ENCODE results near the gene CALML6. TPM values are rescaled to one million over a fixed set of nuclear protein-coding genes. Genes with fewer than 3 reads are reported as not detected.
A peak's percentile ranks its signal among the peaks of the same experiment; 100 is the strongest.

Gene CALML6
- total RNA-seq, 1 experiment from 2014 or later: 1.9 TPM

- ChIA-PET POLR2A (no interaction called here), CTCF (interaction anchor here (2.0 kb wide), 1 partner anchor 13 kb away, joined by 8 read pairs; no protein-coding TSS in a partner anchor)
- H3K27ac Mint-ChIP-seq: no peak overlapping the region
- no peaks in the 10 kb centered on the region; the same call in 1 of the 2 replicates for H3K27me3 Mint-ChIP-seq (ENCODE audit: low read depth)
- no peaks in the 10 kb centered on the region for H3K9me3 Mint-ChIP-seq
- no peak for TF ChIP-seq CBFB (CRISPR knock-in tag; IDR thresholded peaks at IDR 0.05; ENCODE audit: low read depth)
- TF ChIP-seq, protein P1, sequence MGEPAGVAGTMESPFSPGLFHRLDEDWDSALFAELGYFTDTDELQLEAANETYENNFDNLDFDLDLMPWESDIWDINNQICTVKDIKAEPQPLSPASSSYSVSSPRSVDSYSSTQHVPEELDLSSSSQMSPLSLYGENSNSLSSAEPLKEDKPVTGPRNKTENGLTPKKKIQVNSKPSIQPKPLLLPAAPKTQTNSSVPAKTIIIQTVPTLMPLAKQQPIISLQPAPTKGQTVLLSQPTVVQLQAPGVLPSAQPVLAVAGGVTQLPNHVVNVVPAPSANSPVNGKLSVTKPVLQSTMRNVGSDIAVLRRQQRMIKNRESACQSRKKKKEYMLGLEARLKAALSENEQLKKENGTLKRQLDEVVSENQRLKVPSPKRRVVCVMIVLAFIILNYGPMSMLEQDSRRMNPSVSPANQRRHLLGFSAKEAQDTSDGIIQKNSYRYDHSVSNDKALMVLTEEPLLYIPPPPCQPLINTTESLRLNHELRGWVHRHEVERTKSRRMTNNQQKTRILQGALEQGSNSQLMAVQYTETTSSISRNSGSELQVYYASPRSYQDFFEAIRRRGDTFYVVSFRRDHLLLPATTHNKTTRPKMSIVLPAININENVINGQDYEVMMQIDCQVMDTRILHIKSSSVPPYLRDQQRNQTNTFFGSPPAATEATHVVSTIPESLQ (CRISPR knock-in tag; IDR thresholded peaks at IDR 0.05): no peak
- no peak for TF ChIP-seq NR1H2 (CRISPR knock-in tag; IDR thresholded peaks at IDR 0.05)
- no peak for TF ChIP-seq SOX15 (CRISPR knock-in tag; IDR thresholded peaks at IDR 0.05)
- no peak for TF ChIP-seq FOXK1 (CRISPR knock-in tag; IDR thresholded peaks at IDR 0.05)
- TF ChIP-seq ZNF396 (CRISPR knock-in tag; IDR thresholded peaks at IDR 0.05; ENCODE audit: borderline replicate concordance): no peak
- TF ChIP-seq ESRRA (CRISPR knock-in tag; IDR thresholded peaks at IDR 0.05; ENCODE audit: borderline replicate concordance): no peak
- TF ChIP-seq, protein P2, sequence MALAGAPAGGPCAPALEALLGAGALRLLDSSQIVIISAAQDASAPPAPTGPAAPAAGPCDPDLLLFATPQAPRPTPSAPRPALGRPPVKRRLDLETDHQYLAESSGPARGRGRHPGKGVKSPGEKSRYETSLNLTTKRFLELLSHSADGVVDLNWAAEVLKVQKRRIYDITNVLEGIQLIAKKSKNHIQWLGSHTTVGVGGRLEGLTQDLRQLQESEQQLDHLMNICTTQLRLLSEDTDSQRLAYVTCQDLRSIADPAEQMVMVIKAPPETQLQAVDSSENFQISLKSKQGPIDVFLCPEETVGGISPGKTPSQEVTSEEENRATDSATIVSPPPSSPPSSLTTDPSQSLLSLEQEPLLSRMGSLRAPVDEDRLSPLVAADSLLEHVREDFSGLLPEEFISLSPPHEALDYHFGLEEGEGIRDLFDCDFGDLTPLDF (CRISPR knock-in tag; IDR thresholded peaks at IDR 0.05): no peak
- TF ChIP-seq, protein P3, sequence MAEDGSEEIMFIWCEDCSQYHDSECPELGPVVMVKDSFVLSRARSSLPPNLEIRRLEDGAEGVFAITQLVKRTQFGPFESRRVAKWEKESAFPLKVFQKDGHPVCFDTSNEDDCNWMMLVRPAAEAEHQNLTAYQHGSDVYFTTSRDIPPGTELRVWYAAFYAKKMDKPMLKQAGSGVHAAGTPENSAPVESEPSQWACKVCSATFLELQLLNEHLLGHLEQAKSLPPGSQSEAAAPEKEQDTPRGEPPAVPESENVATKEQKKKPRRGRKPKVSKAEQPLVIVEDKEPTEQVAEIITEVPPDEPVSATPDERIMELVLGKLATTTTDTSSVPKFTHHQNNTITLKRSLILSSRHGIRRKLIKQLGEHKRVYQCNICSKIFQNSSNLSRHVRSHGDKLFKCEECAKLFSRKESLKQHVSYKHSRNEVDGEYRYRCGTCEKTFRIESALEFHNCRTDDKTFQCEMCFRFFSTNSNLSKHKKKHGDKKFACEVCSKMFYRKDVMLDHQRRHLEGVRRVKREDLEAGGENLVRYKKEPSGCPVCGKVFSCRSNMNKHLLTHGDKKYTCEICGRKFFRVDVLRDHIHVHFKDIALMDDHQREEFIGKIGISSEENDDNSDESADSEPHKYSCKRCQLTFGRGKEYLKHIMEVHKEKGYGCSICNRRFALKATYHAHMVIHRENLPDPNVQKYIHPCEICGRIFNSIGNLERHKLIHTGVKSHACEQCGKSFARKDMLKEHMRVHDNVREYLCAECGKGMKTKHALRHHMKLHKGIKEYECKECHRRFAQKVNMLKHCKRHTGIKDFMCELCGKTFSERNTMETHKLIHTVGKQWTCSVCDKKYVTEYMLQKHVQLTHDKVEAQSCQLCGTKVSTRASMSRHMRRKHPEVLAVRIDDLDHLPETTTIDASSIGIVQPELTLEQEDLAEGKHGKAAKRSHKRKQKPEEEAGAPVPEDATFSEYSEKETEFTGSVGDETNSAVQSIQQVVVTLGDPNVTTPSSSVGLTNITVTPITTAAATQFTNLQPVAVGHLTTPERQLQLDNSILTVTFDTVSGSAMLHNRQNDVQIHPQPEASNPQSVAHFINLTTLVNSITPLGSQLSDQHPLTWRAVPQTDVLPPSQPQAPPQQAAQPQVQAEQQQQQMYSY (CRISPR knock-in tag; IDR thresholded peaks at IDR 0.05): no peak
- TF ChIP-seq RORB (CRISPR knock-in tag; IDR thresholded peaks at IDR 0.05): no peak
- no peak for ATAC-seq
- peak overlapping the region; percentile 77 for H3K4me3 Mint-ChIP-seq
- H3K36me3 Mint-ChIP-seq: no peaks in the 10 kb centered on the region
- peaks cover 42% of the 10 kb centered on the region for H3K4me1 Mint-ChIP-seq
- no peak for DNase-seq (ENCODE audit: low spot score)
These were observed 22.3 kb upstream of the CALML6 start for GRCh38 chr1:1892763-1893120.

DNA sequence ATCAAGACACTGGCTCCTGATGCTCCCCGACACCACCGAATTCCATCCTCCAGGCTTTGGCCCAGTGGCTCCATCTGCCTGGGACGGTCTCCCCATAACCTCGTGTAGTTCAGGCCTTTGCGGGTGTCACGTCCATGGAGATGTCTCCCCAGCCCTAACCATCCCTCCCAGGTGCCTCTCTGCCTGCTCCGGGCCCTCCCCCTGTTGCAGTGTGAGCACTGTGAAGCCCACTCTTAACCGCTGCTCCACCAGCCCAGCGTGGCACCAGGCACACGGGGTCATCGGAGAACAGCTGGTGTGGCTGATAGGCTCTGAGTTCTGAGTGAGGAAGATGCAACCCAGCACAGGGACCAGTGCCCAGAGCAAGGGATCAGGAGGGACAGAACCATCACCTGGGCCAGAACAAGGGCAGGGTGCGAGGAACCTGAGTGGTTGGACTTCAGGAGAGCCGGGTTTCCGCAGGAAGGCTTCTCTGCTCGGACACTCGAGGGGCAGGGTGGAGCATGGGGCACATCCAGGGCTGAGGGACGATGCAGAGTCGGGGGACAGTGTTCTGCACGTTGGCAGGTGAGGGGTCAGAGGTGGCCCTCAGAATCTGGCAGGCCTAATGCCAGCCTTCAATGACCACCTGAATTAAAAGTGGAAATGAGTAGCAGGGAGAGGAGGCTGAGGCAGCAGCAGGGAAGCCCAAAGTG, 21.6 kb upstream of the CALML6 start:
- ChIA-PET CTCF (interaction anchor here (3.6 kb wide), 1 partner anchor 13 kb away, joined by 28 read pairs; no protein-coding TSS in a partner anchor), POLR2A (no interaction called here)
- Mint-ChIP-seq H3K36me3 (no peaks in the 10 kb centered on the region), H3K4me3 (peak overlapping the region; percentile 26; the same call in 1 of the 2 replicates), H3K27ac (no peak overlapping the region), H3K4me1 (peaks cover 35% of the 10 kb centered on the region), H3K9me3 (peaks cover 4% of the 10 kb centered on the region), H3K27me3 (ENCODE audit: low read depth) (no peaks in the 10 kb centered on the region; the same call in 1 of the 2 replicates)
- DNase-seq (ENCODE audit: low spot score) (no peak), ATAC-seq (no peak)
- TF ChIP-seq CREM (CRISPR knock-in tag; IDR thresholded peaks at IDR 0.05) (no peak), TEAD4 (CRISPR knock-in tag; IDR thresholded peaks at IDR 0.05) (no peak), TCF7 (CRISPR knock-in tag; IDR thresholded peaks at IDR 0.05; ENCODE audit: low read depth) (no peak), RELA (CRISPR knock-in tag; IDR thresholded peaks at IDR 0.05; ENCODE audit: borderline replicate concordance) (no peak), FOXK1 (CRISPR knock-in tag; IDR thresholded peaks at IDR 0.05) (no peak)
- TF ChIP-seq, protein P4, sequence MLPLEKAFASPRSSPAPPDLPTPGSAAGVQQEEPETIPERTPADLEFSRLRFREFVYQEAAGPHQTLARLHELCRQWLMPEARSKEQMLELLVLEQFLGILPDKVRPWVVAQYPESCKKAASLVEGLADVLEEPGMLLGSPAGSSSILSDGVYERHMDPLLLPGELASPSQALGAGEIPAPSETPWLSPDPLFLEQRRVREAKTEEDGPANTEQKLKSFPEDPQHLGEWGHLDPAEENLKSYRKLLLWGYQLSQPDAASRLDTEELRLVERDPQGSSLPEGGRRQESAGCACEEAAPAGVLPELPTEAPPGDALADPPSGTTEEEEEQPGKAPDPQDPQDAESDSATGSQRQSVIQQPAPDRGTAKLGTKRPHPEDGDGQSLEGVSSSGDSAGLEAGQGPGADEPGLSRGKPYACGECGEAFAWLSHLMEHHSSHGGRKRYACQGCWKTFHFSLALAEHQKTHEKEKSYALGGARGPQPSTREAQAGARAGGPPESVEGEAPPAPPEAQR (CRISPR knock-in tag; IDR thresholded peaks at IDR 0.05): no peak
- TF ChIP-seq, protein P5, sequence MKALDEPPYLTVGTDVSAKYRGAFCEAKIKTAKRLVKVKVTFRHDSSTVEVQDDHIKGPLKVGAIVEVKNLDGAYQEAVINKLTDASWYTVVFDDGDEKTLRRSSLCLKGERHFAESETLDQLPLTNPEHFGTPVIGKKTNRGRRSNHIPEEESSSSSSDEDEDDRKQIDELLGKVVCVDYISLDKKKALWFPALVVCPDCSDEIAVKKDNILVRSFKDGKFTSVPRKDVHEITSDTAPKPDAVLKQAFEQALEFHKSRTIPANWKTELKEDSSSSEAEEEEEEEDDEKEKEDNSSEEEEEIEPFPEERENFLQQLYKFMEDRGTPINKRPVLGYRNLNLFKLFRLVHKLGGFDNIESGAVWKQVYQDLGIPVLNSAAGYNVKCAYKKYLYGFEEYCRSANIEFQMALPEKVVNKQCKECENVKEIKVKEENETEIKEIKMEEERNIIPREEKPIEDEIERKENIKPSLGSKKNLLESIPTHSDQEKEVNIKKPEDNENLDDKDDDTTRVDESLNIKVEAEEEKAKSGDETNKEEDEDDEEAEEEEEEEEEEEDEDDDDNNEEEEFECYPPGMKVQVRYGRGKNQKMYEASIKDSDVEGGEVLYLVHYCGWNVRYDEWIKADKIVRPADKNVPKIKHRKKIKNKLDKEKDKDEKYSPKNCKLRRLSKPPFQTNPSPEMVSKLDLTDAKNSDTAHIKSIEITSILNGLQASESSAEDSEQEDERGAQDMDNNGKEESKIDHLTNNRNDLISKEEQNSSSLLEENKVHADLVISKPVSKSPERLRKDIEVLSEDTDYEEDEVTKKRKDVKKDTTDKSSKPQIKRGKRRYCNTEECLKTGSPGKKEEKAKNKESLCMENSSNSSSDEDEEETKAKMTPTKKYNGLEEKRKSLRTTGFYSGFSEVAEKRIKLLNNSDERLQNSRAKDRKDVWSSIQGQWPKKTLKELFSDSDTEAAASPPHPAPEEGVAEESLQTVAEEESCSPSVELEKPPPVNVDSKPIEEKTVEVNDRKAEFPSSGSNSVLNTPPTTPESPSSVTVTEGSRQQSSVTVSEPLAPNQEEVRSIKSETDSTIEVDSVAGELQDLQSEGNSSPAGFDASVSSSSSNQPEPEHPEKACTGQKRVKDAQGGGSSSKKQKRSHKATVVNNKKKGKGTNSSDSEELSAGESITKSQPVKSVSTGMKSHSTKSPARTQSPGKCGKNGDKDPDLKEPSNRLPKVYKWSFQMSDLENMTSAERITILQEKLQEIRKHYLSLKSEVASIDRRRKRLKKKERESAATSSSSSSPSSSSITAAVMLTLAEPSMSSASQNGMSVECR (CRISPR knock-in tag; IDR thresholded peaks at IDR 0.05; ENCODE audit: borderline replicate concordance): no peak
- TF ChIP-seq, protein P6, sequence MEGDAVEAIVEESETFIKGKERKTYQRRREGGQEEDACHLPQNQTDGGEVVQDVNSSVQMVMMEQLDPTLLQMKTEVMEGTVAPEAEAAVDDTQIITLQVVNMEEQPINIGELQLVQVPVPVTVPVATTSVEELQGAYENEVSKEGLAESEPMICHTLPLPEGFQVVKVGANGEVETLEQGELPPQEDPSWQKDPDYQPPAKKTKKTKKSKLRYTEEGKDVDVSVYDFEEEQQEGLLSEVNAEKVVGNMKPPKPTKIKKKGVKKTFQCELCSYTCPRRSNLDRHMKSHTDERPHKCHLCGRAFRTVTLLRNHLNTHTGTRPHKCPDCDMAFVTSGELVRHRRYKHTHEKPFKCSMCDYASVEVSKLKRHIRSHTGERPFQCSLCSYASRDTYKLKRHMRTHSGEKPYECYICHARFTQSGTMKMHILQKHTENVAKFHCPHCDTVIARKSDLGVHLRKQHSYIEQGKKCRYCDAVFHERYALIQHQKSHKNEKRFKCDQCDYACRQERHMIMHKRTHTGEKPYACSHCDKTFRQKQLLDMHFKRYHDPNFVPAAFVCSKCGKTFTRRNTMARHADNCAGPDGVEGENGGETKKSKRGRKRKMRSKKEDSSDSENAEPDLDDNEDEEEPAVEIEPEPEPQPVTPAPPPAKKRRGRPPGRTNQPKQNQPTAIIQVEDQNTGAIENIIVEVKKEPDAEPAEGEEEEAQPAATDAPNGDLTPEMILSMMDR (IDR thresholded peaks at IDR 0.05): no peak
